ENCODE results near the gene CCNB1.

Gene CCNB1

DNA sequence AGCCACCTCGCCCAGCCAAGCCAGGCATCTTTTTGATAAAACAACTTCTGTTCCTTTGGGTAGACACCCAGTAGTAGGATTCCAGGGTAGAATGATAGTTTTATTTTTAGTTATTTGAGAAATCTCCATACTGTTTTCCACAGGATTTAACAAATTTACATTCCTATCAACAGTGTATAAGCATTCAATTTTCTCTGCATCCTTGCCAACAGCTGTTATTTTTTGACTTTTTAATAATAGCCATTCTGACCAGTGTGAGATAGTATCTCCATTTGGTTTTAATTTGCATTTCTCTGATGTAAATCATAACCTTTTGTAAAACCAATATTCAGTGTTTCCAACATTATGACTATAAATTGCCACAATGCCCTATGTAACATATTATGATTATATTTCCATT lies 28.2 kb upstream of the CCNB1 start:
- no peak for TF ChIP-seq CTCF (IDR thresholded peaks at IDR 0.05)

DNA sequence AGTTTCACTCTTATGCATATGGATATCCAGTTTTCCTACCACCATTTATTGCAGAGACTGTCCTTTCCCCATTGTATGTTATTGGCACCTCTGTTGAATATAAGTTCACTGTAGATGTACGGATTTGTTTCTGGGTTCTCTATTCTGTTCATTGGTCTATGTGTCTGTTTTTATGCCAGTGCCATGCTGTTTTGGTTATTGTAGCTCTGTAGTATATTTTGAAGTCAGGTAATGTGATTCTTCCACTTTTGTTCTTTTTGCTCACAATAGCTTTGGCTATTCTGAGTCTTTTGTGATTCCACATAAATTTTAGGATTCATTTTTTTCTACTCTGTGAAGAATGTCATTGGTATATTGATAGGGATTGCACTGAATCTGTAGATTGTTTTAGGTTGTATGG lies 26.1 kb upstream of the CCNB1 start:
- TF ChIP-seq CTCF (IDR thresholded peaks at IDR 0.05) = no peak

DNA sequence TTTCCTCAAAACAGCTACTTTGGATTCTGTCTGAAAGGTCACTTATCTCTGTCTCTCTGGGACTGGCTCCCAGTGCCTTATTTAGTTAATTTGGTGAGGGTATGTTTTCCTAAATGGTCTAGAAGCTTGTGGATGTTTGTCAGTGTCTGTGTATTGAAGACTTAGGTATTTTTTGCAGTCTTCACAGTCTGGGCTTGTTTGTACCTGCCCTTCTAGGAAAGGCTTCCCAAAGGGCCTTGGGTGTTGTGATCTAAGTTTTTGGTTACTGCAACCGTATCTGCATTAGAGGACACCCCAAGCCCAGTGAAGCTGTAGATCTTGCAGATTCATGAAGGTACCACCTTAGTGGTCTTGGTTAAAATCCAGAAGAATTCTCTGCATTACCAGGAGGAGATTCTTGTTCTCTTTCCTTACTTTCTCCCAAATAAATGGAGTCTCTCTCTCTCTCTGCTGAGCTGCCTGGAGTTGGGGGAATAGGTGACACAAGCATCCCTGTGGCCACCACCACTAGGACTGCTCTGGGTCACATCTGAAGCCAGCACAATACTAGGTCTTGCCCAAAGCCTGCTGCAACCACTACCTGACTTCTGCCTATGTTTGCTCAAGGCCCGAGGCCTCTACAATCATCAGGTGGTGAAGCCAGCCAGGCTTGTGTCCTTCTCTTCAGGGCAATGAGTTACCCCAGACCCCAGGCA lies 17.8 kb upstream of the CCNB1 start:
- TF ChIP-seq CTCF (IDR thresholded peaks at IDR 0.05) = no peak

- no peak for TF ChIP-seq CTCF (IDR thresholded peaks at IDR 0.05)
These were observed 17.3 kb upstream of the CCNB1 start for GRCh38 chr5:69149676-69150010.

GRCh38 chr5:69152731-69153130 lies 14.2 kb upstream of the CCNB1 start:
- TF ChIP-seq CTCF (IDR thresholded peaks at IDR 0.05) = no peak

- no peak for TF ChIP-seq CTCF (IDR thresholded peaks at IDR 0.05)
These were observed 10.5 kb upstream of the CCNB1 start for GRCh38 chr5:69156456-69156855.

DNA sequence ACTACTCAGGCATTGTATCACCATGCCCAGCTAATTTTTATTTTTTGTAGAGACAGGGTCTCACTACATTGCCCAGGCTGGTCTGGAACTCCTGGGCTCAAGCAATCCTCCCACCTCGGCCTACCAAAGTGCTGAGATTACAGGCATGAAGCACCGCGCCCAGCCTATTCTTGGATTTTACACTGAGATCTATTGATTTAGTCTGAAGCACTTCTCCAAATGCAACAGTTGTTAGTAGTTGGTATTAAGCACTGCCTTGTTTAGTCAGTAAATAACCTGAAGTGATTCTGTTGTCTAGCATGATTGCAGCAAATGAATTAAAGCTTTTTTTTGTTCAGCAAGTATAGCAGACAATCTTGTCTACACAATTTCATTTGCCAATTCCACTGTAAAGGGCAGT lies 8.9 kb upstream of the CCNB1 start:
- TF ChIP-seq CTCF (IDR thresholded peaks at IDR 0.05) = no peak

- TF ChIP-seq CTCF (IDR thresholded peaks at IDR 0.05) = no peak
These were observed 6.3 kb upstream of the CCNB1 start for GRCh38 chr5:69160651-69161050.
